OCI-LY1 (cell line): ENCODE measurements around the gene SMC5.
A peak's percentile ranks its signal among the peaks of the same experiment; 100 is the strongest.

Source experiments
- H2AFZ ChIP-seq: fragments of 200-600 bp; sonication (generic), shearing (Covaris generic); 2 replicates; pipeline ENCODE4 v1.6.0; 2014; ENCODE audit warnings: antibody characterized with exemption, mild to moderate bottlenecking, low read length
- H3F3A ChIP-seq: fragments of 200-600 bp; sonication (generic), shearing (Covaris generic); 2 replicates; pipeline ENCODE4 v1.6.0; 2014; ENCODE audit warnings: mild to moderate bottlenecking, antibody characterized with exemption, low read length, moderate library complexity; ENCODE audit not compliant: insufficient read depth
- H3K27ac ChIP-seq: fragments of 200-600 bp; sonication (generic); 2 replicates; pipeline ENCODE4 v1.5.1; 2014; ENCODE audit warnings: low read length, mixed run types, mild to moderate bottlenecking, low read depth; ENCODE audit not compliant: poor library complexity, severe bottlenecking
- H3K27me3 ChIP-seq: fragments of 200-600 bp; sonication (generic); 2 replicates; pipeline ENCODE4 v1.6.0; 2014; ENCODE audit warnings: antibody characterized with exemption, mild to moderate bottlenecking, low read length, moderate library complexity; ENCODE audit not compliant: insufficient read depth
- H3K36me3 ChIP-seq: fragments of 200-600 bp; sonication (generic); 2 replicates; pipeline ENCODE4 v1.6.1; 2014; ENCODE audit warnings: mild to moderate bottlenecking, antibody characterized with exemption, low read length, moderate library complexity, mixed read lengths; ENCODE audit not compliant: insufficient read depth
- H3K4me1 ChIP-seq: fragments of 200-600 bp; sonication (generic); 2 replicates; pipeline ENCODE4 v1.5.1; 2014; ENCODE audit warnings: mild to moderate bottlenecking, low read length, moderate library complexity; ENCODE audit not compliant: insufficient read depth, severe bottlenecking
- H3K4me2 ChIP-seq: fragments of 200-600 bp; sonication (generic), shearing (Covaris generic); 2 replicates; pipeline ENCODE4 v1.6.1; 2014; ENCODE audit warnings: low read length
- H3K4me3 ChIP-seq: fragments of 200-600 bp; sonication (generic); 2 replicates; pipeline ENCODE4 v1.5.1; 2014; ENCODE audit warnings: low read length, low read depth, mild to moderate bottlenecking, mixed read lengths; ENCODE audit not compliant: poor library complexity, severe bottlenecking
- H3K79me2 ChIP-seq: fragments of 200-600 bp; shearing (Covaris generic); 2 replicates; pipeline ENCODE4 v1.6.1; 2016; ENCODE audit warnings: mixed run types, low read length, mixed read lengths; ENCODE audit not compliant: insufficient read depth
- H3K9ac ChIP-seq: fragments of 200-600 bp; sonication (generic), shearing (Covaris generic); 2 replicates; pipeline ENCODE4 v1.6.1; 2014; ENCODE audit warnings: mild to moderate bottlenecking, low read length, mixed read lengths
- H3K9me2 ChIP-seq: fragments of 200-600 bp; sonication (generic), shearing (Covaris generic); 2 replicates; pipeline ENCODE4 v1.6.1; 2014; ENCODE audit warnings: low read depth, mild to moderate bottlenecking, low read length, mixed read lengths
- H3K9me3 ChIP-seq: fragments of 200-600 bp; shearing (Covaris generic); 2 replicates; pipeline ENCODE4 v1.6.1; 2014; ENCODE audit warnings: low read length, mixed read lengths
- H4K20me1 ChIP-seq: fragments of 200-600 bp; sonication (generic), shearing (Covaris generic); 2 replicates; pipeline ENCODE4 v1.6.0; 2016; ENCODE audit warnings: mild to moderate bottlenecking, low read length; ENCODE audit not compliant: insufficient read depth
- CTCF ChIP-seq: fragments of 200-600 bp; sonication (generic), shearing (Covaris generic); IDR thresholded peaks from 2 replicates; pipeline ENCODE4 v1.5.1; 2017; ENCODE audit warnings: mild to moderate bottlenecking, antibody characterized with exemption, low read length, moderate library complexity, mixed read lengths
- EZH2 ChIP-seq: fragments of 200-600 bp; sonication (generic), shearing (Covaris generic); IDR thresholded peaks from 2 replicates; pipeline ENCODE4 v1.8.0; 2017; ENCODE audit warnings: borderline replicate concordance, mixed run types, mild to moderate bottlenecking, antibody characterized with exemption, low read length, moderate library complexity, mixed read lengths

Gene SMC5

GRCh38 chr9:70255486-70255885, 3.3 kb upstream of the SMC5 start:
- peaks cover 4% of the 10 kb centered on the region; the same call in 1 of the 2 replicates for H3K36me3 ChIP-seq
- H3K79me2 ChIP-seq, result peaks cover 15% of the 10 kb centered on the region
- no peaks in the 10 kb centered on the region for H3K27me3 ChIP-seq
- H3K9me2 ChIP-seq, result no peaks in the 10 kb centered on the region
- no peak overlapping the region for H2AFZ ChIP-seq
- peaks cover 20% of the 10 kb centered on the region for H3K4me1 ChIP-seq
- no peaks in the 10 kb centered on the region for H4K20me1 ChIP-seq
- no peak overlapping the region for H3K9ac ChIP-seq
- no peak overlapping the region for H3K27ac ChIP-seq
- H3K4me3 ChIP-seq, result no peak overlapping the region
- H3F3A ChIP-seq, result no peaks in the 10 kb centered on the region
- no peak overlapping the region for H3K4me2 ChIP-seq
- H3K9me3 ChIP-seq, result no peaks in the 10 kb centered on the region
- TF ChIP-seq EZH2 (no peak), CTCF (no peak)

GRCh38 chr9:70256123-70256551, 2.6 kb upstream of the SMC5 start:
- no peaks in the 10 kb centered on the region for H3F3A ChIP-seq
- H3K9me2 ChIP-seq, result no peaks in the 10 kb centered on the region
- no peaks in the 10 kb centered on the region for H4K20me1 ChIP-seq
- no peaks in the 10 kb centered on the region for H3K9me3 ChIP-seq
- H3K9ac ChIP-seq, result no peak overlapping the region
- H2AFZ ChIP-seq, result no peak overlapping the region
- no peaks in the 10 kb centered on the region for H3K27me3 ChIP-seq
- peaks cover 11% of the 10 kb centered on the region; the same call in 1 of the 2 replicates for H3K36me3 ChIP-seq
- H3K79me2 ChIP-seq, result peaks cover 21% of the 10 kb centered on the region
- H3K4me1 ChIP-seq, result peaks cover 27% of the 10 kb centered on the region
- no peak overlapping the region for H3K4me3 ChIP-seq
- TF ChIP-seq CTCF (no peak), EZH2 (no peak)
- no peak overlapping the region for H3K27ac ChIP-seq
- H3K4me2 ChIP-seq, result no peak overlapping the region

- TF ChIP-seq CTCF (no peak), EZH2 (no peak)
- H3K36me3 ChIP-seq, result peaks cover 24% of the 10 kb centered on the region
- H4K20me1 ChIP-seq, result 0 out of 2 replicates have a peak, but pooled peaks cover 3% of the 10 kb centered on the region
- no peak overlapping the region for H3K4me3 ChIP-seq
- no peaks in the 10 kb centered on the region for H3F3A ChIP-seq
- no peaks in the 10 kb centered on the region for H3K9me3 ChIP-seq
- H3K9ac ChIP-seq, result no peak overlapping the region; the same call in 1 of the 2 replicates
- H3K79me2 ChIP-seq, result peaks cover 35% of the 10 kb centered on the region
- no peak overlapping the region for H2AFZ ChIP-seq
- no peaks in the 10 kb centered on the region for H3K27me3 ChIP-seq
- peaks cover 33% of the 10 kb centered on the region for H3K4me1 ChIP-seq
- no peak overlapping the region for H3K27ac ChIP-seq
- H3K4me2 ChIP-seq, result peak overlapping the region; percentile 87; the same call in 1 of the 2 replicates
- H3K9me2 ChIP-seq, result no peaks in the 10 kb centered on the region
Observed at GRCh38 chr9:70257502-70257901, 1.3 kb upstream of the SMC5 start.
